ENCODE results near the gene IVNS1ABP. TPM values are rescaled to one million over a fixed set of nuclear protein-coding genes. Genes with fewer than 3 reads are reported as not detected.
A peak's percentile ranks its signal among the peaks of the same experiment; 100 is the strongest.

IVNS1ABP gene
- total and polyA plus RNA-seq, 12 donors, result 26.0 to 132 (median 64.2) TPM

DNA sequence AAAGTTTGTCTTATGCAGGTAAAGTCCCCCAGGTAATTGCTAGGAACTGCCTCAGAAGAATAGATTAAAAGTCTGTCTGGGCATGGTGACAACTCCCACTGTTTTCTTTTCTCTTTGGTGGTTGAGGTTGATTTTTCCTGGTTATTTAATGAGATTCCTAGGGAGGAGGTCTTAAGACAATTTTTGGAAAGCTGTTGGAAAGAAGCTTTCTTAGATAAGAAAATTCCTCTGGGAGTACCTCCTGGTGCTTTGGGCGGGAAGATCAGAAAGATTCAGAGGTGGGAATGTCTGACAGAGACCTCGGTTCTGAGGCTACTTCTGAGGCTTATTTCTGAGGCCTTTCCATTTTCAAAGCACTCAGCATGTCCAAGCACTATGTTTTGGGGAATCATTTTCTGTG lies 25.0 kb upstream of the IVNS1ABP start:
- ATAC-seq (no peak), DNase-seq (no peak)
- TF ChIP-seq, protein P1, sequence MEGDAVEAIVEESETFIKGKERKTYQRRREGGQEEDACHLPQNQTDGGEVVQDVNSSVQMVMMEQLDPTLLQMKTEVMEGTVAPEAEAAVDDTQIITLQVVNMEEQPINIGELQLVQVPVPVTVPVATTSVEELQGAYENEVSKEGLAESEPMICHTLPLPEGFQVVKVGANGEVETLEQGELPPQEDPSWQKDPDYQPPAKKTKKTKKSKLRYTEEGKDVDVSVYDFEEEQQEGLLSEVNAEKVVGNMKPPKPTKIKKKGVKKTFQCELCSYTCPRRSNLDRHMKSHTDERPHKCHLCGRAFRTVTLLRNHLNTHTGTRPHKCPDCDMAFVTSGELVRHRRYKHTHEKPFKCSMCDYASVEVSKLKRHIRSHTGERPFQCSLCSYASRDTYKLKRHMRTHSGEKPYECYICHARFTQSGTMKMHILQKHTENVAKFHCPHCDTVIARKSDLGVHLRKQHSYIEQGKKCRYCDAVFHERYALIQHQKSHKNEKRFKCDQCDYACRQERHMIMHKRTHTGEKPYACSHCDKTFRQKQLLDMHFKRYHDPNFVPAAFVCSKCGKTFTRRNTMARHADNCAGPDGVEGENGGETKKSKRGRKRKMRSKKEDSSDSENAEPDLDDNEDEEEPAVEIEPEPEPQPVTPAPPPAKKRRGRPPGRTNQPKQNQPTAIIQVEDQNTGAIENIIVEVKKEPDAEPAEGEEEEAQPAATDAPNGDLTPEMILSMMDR (IDR thresholded peaks at IDR 0.05), result no peak
- WGBS, 2 donors, result 85 to 89% methylated on average over 2 of the region's 2 CpGs
- no peak overlapping the region for H3K4me3 ChIP-seq
- H3K4me1 ChIP-seq, result peaks cover 0 to 46% (median 0%) of the 10 kb centered on the region in 9 donors
- intact Hi-C loops (cut with DNase I), result no loop called here
- H3K9me3 ChIP-seq, result no peaks in the 10 kb centered on the region
- no peaks in the 10 kb centered on the region for H3K27me3 ChIP-seq
- no peaks in the 10 kb centered on the region for H3K36me3 ChIP-seq
- no peak overlapping the region for H3K27ac ChIP-seq

DNA sequence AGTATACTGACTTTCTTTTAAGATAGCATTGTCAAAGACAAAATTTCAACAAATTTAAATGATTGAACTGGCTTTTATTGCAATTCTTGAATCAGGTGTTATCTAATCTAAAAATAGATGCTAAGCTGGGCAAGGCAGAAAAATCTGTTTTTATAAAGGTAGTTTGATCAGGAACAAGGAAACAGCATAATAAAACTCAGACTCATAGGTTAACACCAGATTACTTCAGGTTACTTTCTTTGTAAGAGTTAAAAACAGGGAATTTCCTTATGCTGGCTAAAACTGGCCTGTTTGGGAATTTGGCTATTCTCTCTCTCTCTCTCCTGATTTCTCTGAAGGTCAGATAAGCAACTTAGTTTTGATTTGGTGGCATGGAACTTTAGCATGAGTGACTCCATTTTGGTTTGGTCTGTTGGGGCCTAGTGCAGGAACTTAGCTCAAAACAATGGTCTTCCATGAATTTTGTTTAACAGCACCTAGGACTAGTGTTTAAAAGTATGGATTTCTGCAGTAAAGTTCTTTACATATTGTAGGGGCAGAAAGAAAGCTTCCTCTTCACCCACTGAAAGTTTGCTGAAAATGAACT lies 24.2 kb upstream of the IVNS1ABP start:
- no peak for DNase-seq

DNA sequence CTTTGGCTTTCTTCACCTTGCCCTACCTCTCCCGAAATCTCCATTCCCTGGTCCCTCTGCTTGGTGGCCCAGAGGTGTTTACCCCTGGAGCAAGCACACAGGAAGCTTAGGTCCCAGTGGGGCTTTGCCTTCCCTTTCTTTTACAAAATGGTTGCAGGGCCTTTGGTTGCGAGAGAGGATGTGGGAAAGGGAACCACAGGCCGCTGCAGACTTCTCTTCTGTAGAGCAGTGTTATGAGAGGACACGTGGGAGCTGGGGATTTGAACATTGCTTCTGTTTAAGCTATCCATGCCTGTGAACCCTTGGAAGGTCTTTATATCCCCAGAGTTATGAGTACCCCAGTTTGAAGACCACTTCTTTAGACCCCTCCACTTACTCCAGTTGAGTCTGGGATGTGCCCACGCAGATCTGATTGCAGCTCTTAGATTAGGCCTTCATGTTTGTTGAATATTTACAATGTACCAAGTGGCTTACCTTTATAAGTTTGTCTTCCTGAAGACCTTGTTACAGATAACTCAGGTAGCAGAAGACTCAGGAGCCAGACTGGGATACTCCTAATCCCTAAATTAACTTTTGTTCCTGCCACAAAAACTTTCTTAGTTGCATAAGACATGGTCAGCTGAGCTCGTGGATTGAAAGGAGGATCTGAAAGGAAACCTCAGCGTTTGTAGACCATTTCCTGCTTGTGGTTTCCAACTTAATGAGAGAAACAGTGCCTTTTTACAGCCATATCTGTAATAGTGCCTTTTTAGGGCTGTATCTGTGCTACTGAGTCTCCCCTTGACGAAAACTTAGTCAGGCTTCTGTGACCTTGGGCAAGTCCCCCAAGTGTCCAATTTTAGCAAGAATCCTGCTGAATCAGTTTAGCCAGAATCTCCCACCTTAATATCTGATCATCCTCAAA lies 21.9 kb upstream of the IVNS1ABP start:
- intact Hi-C loops (cut with DNase I), result no loop called here
- DNase-seq (peak in 1 of 2 donors; percentile 17), ATAC-seq (peak in 7 of 8 donors; percentile 62 to 89 (median 74))
- 75 to 77% methylated on average over 8 of the region's 8 CpGs for WGBS, 2 donors
- Histone ChIP-seq H3K27ac (peak overlapping the region in 6 of 10 donors; percentile 10 to 87 (median 36)), H3K27me3 (no peaks in the 10 kb centered on the region), H3K4me3 (no peak overlapping the region), H3K9me3 (no peaks in the 10 kb centered on the region), H3K36me3 (no peaks in the 10 kb centered on the region), H3K4me1 (peaks cover 0 to 43% (median 0%) of the 10 kb centered on the region in 9 donors)
- TF ChIP-seq, protein P1 (IDR thresholded peaks at IDR 0.05), result no peak

More for the DNA sequence above, 24.2 kb upstream of the IVNS1ABP start:
- TF ChIP-seq, protein P1 (IDR thresholded peaks at IDR 0.05), result no peak
- Histone ChIP-seq H3K4me1 (peaks cover 0 to 48% (median 0%) of the 10 kb centered on the region in 9 donors), H3K27me3 (no peaks in the 10 kb centered on the region), H3K27ac (no peak overlapping the region), H3K9me3 (no peaks in the 10 kb centered on the region), H3K4me3 (no peak overlapping the region), H3K36me3 (no peaks in the 10 kb centered on the region)
- ATAC-seq, result no peak
- intact Hi-C loops (cut with DNase I), result no loop called here

DNA sequence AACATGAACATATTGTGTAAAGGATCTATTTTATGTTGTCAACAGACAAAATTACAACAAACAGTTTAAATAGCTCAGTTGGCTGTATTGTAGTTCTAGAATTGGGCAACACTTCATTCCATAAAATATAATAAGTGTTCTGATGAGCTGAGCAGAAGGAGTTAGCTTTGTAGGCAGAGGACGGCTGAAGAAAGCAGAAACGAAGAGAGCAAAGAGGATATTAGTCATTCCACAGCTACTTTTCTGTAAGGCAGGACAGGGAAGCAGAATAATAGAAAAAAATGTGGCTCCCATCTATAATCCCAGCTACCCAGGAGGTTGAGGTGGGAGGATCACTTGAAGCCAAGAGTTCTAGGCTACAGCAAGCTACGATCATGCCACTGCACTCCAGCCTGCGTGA lies 20.2 kb upstream of the IVNS1ABP start:
- intact Hi-C loops (cut with DNase I), result no loop called here
- ATAC-seq (peak in 3 of 8 donors; percentile 57 to 70 (median 64)), DNase-seq (no peak)
- Histone ChIP-seq H3K4me1 (peaks cover 0 to 43% (median 0%) of the 10 kb centered on the region in 9 donors), H3K36me3 (no peaks in the 10 kb centered on the region), H3K4me3 (no peak overlapping the region), H3K27me3 (no peaks in the 10 kb centered on the region), H3K9me3 (no peaks in the 10 kb centered on the region), H3K27ac (peak overlapping the region in 2 of 10 donors; percentile 19 to 87)
- TF ChIP-seq, protein P1 (IDR thresholded peaks at IDR 0.05), result no peak
- 88 to 94% methylated on average over 4 of the region's 4 CpGs for WGBS, 2 donors

Data from heart right ventricle (tissue), 16 donors.